Stomach (tissue), 4 donors: ENCODE data around the gene PDK2.

Source experiments
- CTCF ChIP-seq, 7 experiments: fragments of 450-650 bp in 4 of 7; fragments of 200-600 bp in 3 of 7; sonication (generic) in 3 of 7; IDR thresholded peaks; one replicate each; pipeline ENCODE4 v1.5.1; 2016 to 2019; ENCODE audit warnings: antibody characterized with exemption in 7 of 7, control low read depth in 2 of 7, mild to moderate bottlenecking in 1 of 7
- POLR2A ChIP-seq, 4 donors: fragments of 450-650 bp; IDR thresholded peaks; one replicate each; pipeline ENCODE4 v1.6.1; 2016; ENCODE audit warnings: antibody characterized with exemption in 4 of 4, control low read depth in 2 of 4, mild to moderate bottlenecking in 1 of 4, moderate library complexity in 1 of 4
- POLR2AphosphoS5 ChIP-seq, 3 donors: sonication (generic); formaldehyde crosslinking; IDR thresholded peaks; one replicate each; pipeline ENCODE4 v1.6.1; 2016; ENCODE audit warnings: antibody characterized with exemption in 3 of 3

- TF ChIP-seq POLR2A (IDR thresholded peaks at IDR 0.05), result no peak
- TF ChIP-seq CTCF (IDR thresholded peaks at IDR 0.05), result peak in 5 of 7 experiments; percentile 18 to 43 (median 29)
- no peak for TF ChIP-seq POLR2AphosphoS5 (IDR thresholded peaks at IDR 0.05)
Measured at GRCh38 chr17:50114849-50115357, 19.8 kb downstream of the PDK2 start.
